ENCODE measurements around the gene GRK5. TPM values are rescaled to one million over a fixed set of nuclear protein-coding genes. Genes with fewer than 3 reads are reported as not detected.

Gene GRK5
- total RNA-seq, 1 experiment from 2014 or later, result 4.5 TPM

GRCh38 chr10:119268428-119268827 is 61.1 kb downstream of the GRK5 start:
- Histone ChIP-seq H3K4me2 (ENCODE audit: low read length) (no peak overlapping the region), H3K9me3 (ENCODE audit: low read length) (no peaks in the 10 kb centered on the region), H3K9ac (ENCODE audit: low read length) (no peak overlapping the region), H3K4me3 (ENCODE audit: low read length) (no peak overlapping the region), H3K36me3 (ENCODE audit: low read depth, low read length) (no peaks in the 10 kb centered on the region), H3F3A (ENCODE audit: low read length, unreplicated experiment) (no peaks in the 10 kb centered on the region), H3K9me2 (replicated peaks; ENCODE audit: low read length) (no peaks in the 10 kb centered on the region), H2AFZ (ENCODE audit: low read length) (no peak overlapping the region), H3K27ac (ENCODE audit: low read length) (no peak overlapping the region), H4K20me1 (ENCODE audit: low read length) (no peaks in the 10 kb centered on the region), H3K4me1 (ENCODE audit: insufficient read depth, low read length) (peaks cover 22% of the 10 kb centered on the region), H3K79me2 (ENCODE audit: low read length) (no peaks in the 10 kb centered on the region), H3K27me3 (ENCODE audit: low read length) (no peaks in the 10 kb centered on the region)
- no peak for TF ChIP-seq EZH2 (IDR thresholded peaks at IDR 0.05; ENCODE audit: low read length, unreplicated experiment)
- no peak for TF ChIP-seq EZH2phosphoT487 (IDR thresholded peaks at IDR 0.05; ENCODE audit: borderline replicate concordance, low read length)
- TF ChIP-seq CTCF (conservative IDR thresholded peaks at IDR 0.05; ENCODE audit: low read depth, low read length), result no peak
- BruUV-seq (replicated peaks), result no TSS peak
- ChIA-PET POLR2A (ENCODE audit: unreplicated experiment) (no interaction called here), CTCF (no interaction called here)
- no peak for ATAC-seq
- DNase-seq, result no peak
- intact Hi-C loops (cut with micrococcal nuclease), result no loop called here

GRCh38 chr10:119268871-119269506 is 61.6 kb downstream of the GRK5 start:
- no peak overlapping the region for H3K9ac ChIP-seq (ENCODE audit: low read length)
- TF ChIP-seq EZH2 (IDR thresholded peaks at IDR 0.05; ENCODE audit: low read length, unreplicated experiment), result no peak
- no peak for TF ChIP-seq CTCF (conservative IDR thresholded peaks at IDR 0.05; ENCODE audit: low read depth, low read length)
- TF ChIP-seq EZH2phosphoT487 (IDR thresholded peaks at IDR 0.05; ENCODE audit: borderline replicate concordance, low read length), result no peak
- no peaks in the 10 kb centered on the region for H4K20me1 ChIP-seq (ENCODE audit: low read length)
- no peak overlapping the region for H3K4me3 ChIP-seq (ENCODE audit: low read length)
- no peaks in the 10 kb centered on the region for H3K9me2 ChIP-seq (replicated peaks; ENCODE audit: low read length)
- intact Hi-C loops (cut with micrococcal nuclease), result no loop called here
- DNase-seq (no peak), ATAC-seq (no peak)
- no peaks in the 10 kb centered on the region for H3K36me3 ChIP-seq (ENCODE audit: low read depth, low read length)
- H3K27ac ChIP-seq (ENCODE audit: low read length), result no peak overlapping the region
- no peaks in the 10 kb centered on the region for H3K9me3 ChIP-seq (ENCODE audit: low read length)
- no peaks in the 10 kb centered on the region for H3F3A ChIP-seq (ENCODE audit: low read length, unreplicated experiment)
- no peaks in the 10 kb centered on the region for H3K27me3 ChIP-seq (ENCODE audit: low read length)
- BruUV-seq (replicated peaks), result no TSS peak
- peaks cover 22% of the 10 kb centered on the region for H3K4me1 ChIP-seq (ENCODE audit: insufficient read depth, low read length)
- H3K79me2 ChIP-seq (ENCODE audit: low read length), result no peaks in the 10 kb centered on the region
- ChIA-PET POLR2A (ENCODE audit: unreplicated experiment) (no interaction called here), CTCF (no interaction called here)
- no peak overlapping the region for H2AFZ ChIP-seq (ENCODE audit: low read length)
- H3K4me2 ChIP-seq (ENCODE audit: low read length), result no peak overlapping the region

DNA sequence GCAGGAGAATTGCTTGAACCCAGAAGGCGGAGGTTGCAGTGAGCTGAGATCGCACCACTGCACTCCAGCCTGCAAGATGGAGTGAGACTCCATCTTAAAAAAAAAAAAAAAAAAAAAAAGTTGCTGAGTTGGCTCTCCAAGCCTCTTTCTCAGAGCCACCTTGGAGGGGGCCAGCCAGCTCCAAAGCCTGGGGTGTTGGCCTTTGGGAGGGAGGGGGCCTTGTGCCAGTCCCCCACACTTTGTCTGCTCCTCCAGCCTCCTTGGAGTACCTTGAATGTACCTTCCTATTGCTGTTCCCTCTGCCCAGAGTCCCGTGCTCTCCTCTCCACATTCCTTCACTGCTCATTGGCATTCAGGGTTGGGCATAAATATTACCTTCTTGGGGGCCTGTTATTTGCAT is 62.4 kb downstream of the GRK5 start:
- Histone ChIP-seq H3K27me3 (ENCODE audit: low read length) (no peaks in the 10 kb centered on the region), H3K27ac (ENCODE audit: low read length) (no peak overlapping the region), H3K79me2 (ENCODE audit: low read length) (no peaks in the 10 kb centered on the region), H3K4me3 (ENCODE audit: low read length) (no peak overlapping the region), H3K4me1 (ENCODE audit: insufficient read depth, low read length) (peaks cover 22% of the 10 kb centered on the region), H3K9me2 (replicated peaks; ENCODE audit: low read length) (no peaks in the 10 kb centered on the region), H3K4me2 (ENCODE audit: low read length) (no peak overlapping the region), H2AFZ (ENCODE audit: low read length) (no peak overlapping the region), H3K9me3 (ENCODE audit: low read length) (no peaks in the 10 kb centered on the region), H4K20me1 (ENCODE audit: low read length) (no peaks in the 10 kb centered on the region), H3F3A (ENCODE audit: low read length, unreplicated experiment) (no peaks in the 10 kb centered on the region), H3K36me3 (ENCODE audit: low read depth, low read length) (no peaks in the 10 kb centered on the region), H3K9ac (ENCODE audit: low read length) (no peak overlapping the region)
- DNase-seq, result no peak
- TF ChIP-seq EZH2phosphoT487 (IDR thresholded peaks at IDR 0.05; ENCODE audit: borderline replicate concordance, low read length) (no peak), CTCF (conservative IDR thresholded peaks at IDR 0.05; ENCODE audit: low read depth, low read length) (no peak), EZH2 (IDR thresholded peaks at IDR 0.05; ENCODE audit: low read length, unreplicated experiment) (no peak)
- ChIA-PET CTCF (no interaction called here), POLR2A (ENCODE audit: unreplicated experiment) (no interaction called here)
- no TSS peak for BruUV-seq (replicated peaks)
- intact Hi-C loops (cut with micrococcal nuclease), result no loop called here
- ATAC-seq, result no peak
